Lower lobe of right lung (tissue), 2 donors: ENCODE data around the gene AP3S1. TPM values are rescaled to one million over a fixed set of nuclear protein-coding genes. Genes with fewer than 3 reads are reported as not detected.

Experiments
- ATAC-seq, 2 donors: fragments of 200-7000 bp; cut with Tn5 transposase; one replicate each; pipeline ENCODE4 v1.9.1; 2020 to 2022; ENCODE audit warnings: mild to moderate bottlenecking in 2 of 2, moderate library complexity in 2 of 2
- DNase-seq: peaks from one replicate; pipeline ENCODE4 v3.0.0-alpha.2; 2020
- H3K27ac ChIP-seq: fragments of 200-600 bp; one replicate; pipeline ENCODE4 v1.8.0; 2022
- H3K27me3 ChIP-seq: fragments of 200-600 bp; one replicate; pipeline ENCODE4 v1.8.0; 2022; ENCODE audit warnings: low read depth
- H3K36me3 ChIP-seq: fragments of 200-600 bp; one replicate; pipeline ENCODE4 v1.8.0; 2022; ENCODE audit warnings: mild to moderate bottlenecking
- H3K4me1 ChIP-seq: fragments of 200-600 bp; one replicate; pipeline ENCODE4 v1.8.0; 2022
- H3K4me3 ChIP-seq: fragments of 200-600 bp; one replicate; pipeline ENCODE4 v1.8.0; 2022; ENCODE audit warnings: mild to moderate bottlenecking
- H3K9me3 ChIP-seq: fragments of 200-600 bp; one replicate; pipeline ENCODE4 v1.8.0; 2022
- intact Hi-C: fragments of 100-400 bp; cut with DNase I; formaldehyde crosslinking; loops from one replicate; pipeline ENCODE4 v1.11.0; 2022
- total RNA-seq: library from RNA; stranded (reverse); fragmentation: NEBNext Ultra II Directional; extraction: Animal tissue kit (Norgen Biotek cat#: 25700); gene quantifications from one replicate; pipeline ENCODE4 v1.2.1, GENCODE V29; 2021
- TF ChIP-seq, protein P1 (sequence below): fragments of 200-600 bp; IDR thresholded peaks from one replicate; pipeline ENCODE4 v1.8.0; 2022; ENCODE audit warnings: antibody characterized with exemption, mild to moderate bottlenecking
- donor health status: DM: no; HTN: yes; CAD: no; lungs with severe emphysema.

AP3S1 gene
- total RNA-seq, 1 donor from 2014 or later = 69.4 TPM

GRCh38 chr5:115847290-115847689 lies 5.6 kb downstream of the AP3S1 start:
- Histone ChIP-seq H3K36me3 (no peaks in the 10 kb centered on the region), H3K9me3 (no peaks in the 10 kb centered on the region), H3K4me3 (no peak overlapping the region), H3K4me1 (peaks cover 53% of the 10 kb centered on the region), H3K27ac (no peak overlapping the region), H3K27me3 (no peaks in the 10 kb centered on the region)
- no peak for DNase-seq
- intact Hi-C loops = no loop called here
- TF ChIP-seq, protein P1, sequence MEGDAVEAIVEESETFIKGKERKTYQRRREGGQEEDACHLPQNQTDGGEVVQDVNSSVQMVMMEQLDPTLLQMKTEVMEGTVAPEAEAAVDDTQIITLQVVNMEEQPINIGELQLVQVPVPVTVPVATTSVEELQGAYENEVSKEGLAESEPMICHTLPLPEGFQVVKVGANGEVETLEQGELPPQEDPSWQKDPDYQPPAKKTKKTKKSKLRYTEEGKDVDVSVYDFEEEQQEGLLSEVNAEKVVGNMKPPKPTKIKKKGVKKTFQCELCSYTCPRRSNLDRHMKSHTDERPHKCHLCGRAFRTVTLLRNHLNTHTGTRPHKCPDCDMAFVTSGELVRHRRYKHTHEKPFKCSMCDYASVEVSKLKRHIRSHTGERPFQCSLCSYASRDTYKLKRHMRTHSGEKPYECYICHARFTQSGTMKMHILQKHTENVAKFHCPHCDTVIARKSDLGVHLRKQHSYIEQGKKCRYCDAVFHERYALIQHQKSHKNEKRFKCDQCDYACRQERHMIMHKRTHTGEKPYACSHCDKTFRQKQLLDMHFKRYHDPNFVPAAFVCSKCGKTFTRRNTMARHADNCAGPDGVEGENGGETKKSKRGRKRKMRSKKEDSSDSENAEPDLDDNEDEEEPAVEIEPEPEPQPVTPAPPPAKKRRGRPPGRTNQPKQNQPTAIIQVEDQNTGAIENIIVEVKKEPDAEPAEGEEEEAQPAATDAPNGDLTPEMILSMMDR = no peak
- ATAC-seq = no peak

DNA sequence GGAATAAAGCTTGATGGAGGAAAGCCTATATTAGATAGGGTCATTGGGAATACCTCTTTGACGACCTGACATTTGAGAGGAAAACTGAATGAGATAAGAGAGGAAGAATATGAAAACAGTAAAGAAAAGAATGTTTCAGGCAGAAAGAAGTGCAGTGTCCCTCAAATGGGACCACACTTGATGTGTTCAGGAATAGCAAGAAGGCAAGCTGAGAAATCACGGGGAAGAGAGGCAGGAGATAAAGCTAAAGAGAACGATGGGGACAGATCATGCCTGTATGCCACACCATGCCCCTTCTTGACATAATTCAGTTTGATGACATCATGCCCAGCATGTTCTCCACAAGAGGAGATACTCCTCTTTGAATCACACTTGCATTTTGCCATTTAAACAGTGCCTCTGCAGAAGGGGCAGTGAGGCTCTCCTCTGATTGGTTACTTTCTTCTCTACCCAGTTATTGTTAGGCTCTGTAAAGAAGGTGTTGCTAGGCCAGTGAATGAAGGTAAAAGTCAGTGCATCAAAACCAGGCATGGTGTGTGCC lies 7.6 kb downstream of the AP3S1 start:
- Histone ChIP-seq H3K9me3 (no peaks in the 10 kb centered on the region), H3K36me3 (no peaks in the 10 kb centered on the region), H3K4me1 (peaks cover 36% of the 10 kb centered on the region), H3K4me3 (no peak overlapping the region), H3K27me3 (no peaks in the 10 kb centered on the region), H3K27ac (no peak overlapping the region)
- DNase-seq (no peak), ATAC-seq (no peak)
- TF ChIP-seq, protein P1 = no peak
- intact Hi-C loops = no loop called here

- TF ChIP-seq, protein P1 = no peak
- Histone ChIP-seq H3K9me3 (no peaks in the 10 kb centered on the region), H3K27ac (no peak overlapping the region), H3K27me3 (no peaks in the 10 kb centered on the region), H3K4me3 (no peak overlapping the region), H3K36me3 (no peaks in the 10 kb centered on the region), H3K4me1 (peaks cover 22% of the 10 kb centered on the region)
- ATAC-seq (peak in 1 of 2 donors; percentile 28), DNase-seq (no peak)
- intact Hi-C loops = no loop called here
Measured at GRCh38 chr5:115850744-115851416, 9.1 kb downstream of the AP3S1 start.

- H3K4me3 ChIP-seq = no peak overlapping the region
- ATAC-seq (no peak), DNase-seq (no peak)
- peaks cover 35% of the 10 kb centered on the region for H3K4me1 ChIP-seq
- intact Hi-C loops = no loop called here
- no peaks in the 10 kb centered on the region for H3K9me3 ChIP-seq
- H3K27me3 ChIP-seq = no peaks in the 10 kb centered on the region
- H3K27ac ChIP-seq = no peak overlapping the region
- H3K36me3 ChIP-seq = no peaks in the 10 kb centered on the region
- TF ChIP-seq, protein P1 = no peak
Measured at GRCh38 chr5:115854139-115854538, 12.4 kb downstream of the AP3S1 start.

DNA sequence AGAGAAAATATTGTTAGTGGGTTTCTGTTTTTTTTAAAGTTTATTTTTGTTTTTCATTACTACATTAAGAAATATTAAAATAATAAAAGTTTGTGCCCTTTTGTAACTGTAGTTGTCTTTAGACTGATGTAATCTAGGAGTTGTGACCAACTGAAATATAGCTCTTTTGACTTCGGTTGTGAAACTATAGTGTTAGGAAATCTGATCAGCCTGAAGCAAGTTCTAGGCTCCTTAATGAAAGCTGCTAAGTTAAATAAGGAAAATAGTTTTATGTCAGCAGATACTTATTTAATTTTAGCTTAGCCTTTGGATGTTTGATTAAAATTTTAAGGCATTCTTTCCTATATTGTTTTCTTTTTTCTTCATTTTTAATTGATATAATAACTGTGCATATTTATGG lies 14.2 kb downstream of the AP3S1 start:
- Histone ChIP-seq H3K4me3 (no peak overlapping the region), H3K9me3 (no peaks in the 10 kb centered on the region), H3K27ac (no peak overlapping the region), H3K27me3 (no peaks in the 10 kb centered on the region), H3K36me3 (no peaks in the 10 kb centered on the region), H3K4me1 (peaks cover 18% of the 10 kb centered on the region)
- intact Hi-C loops = no loop called here
- ATAC-seq (no peak), DNase-seq (no peak)
- TF ChIP-seq, protein P1 = no peak
